ENCODE results near the gene LTC4S. TPM values are rescaled to one million over a fixed set of nuclear protein-coding genes. Genes with fewer than 3 reads are reported as not detected.
A peak's percentile ranks its signal among the peaks of the same experiment; 100 is the strongest.

Gene LTC4S
- total RNA-seq, 1 donor from 2014 or later = 1.5 TPM

DNA sequence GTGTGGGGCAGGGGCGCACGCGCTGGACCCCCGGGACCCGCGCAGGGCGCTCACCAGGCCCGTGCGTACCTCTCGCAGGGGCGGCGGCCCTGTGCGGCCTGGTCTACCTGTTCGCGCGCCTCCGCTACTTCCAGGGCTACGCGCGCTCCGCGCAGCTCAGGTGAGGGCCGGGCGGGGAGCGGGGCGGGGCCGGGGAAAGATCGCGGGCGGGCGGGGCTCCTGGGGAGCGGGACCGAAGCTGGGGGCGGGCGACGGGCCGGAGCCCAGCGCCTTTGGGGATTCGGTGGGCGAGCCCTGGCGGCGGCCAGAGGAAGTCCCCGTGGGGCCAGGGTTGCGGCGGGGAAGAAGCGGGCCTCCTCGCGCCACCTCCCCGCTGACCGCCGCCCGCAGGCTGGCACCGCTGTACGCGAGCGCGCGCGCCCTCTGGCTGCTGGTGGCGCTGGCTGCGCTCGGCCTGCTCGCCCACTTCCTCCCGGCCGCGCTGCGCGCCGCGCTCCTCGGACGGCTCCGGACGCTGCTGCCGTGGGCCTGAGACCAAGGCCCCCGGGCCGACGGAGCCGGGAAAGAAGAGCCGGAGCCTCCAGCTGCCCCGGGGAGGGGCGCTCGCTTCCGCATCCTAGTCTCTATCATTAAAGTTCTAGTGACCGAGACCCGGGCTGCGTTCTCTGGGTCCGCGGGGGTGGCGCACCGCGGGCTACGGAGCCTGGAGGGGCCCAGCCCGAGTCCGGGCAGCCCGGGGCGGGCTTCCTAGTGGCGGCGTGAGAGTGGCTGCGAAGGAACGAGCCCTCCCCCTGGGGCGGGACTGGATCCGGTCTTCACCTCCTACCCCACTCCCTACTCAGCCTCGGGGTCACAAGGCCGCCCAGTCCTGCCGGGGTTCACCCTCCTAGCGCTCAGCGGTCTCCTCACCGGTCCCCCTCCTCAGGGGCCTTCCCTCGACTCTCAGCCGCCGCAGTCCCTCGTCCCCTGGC, 2.4 kb downstream of the LTC4S start:
- peak; percentile 56 for DNase-seq

DNA sequence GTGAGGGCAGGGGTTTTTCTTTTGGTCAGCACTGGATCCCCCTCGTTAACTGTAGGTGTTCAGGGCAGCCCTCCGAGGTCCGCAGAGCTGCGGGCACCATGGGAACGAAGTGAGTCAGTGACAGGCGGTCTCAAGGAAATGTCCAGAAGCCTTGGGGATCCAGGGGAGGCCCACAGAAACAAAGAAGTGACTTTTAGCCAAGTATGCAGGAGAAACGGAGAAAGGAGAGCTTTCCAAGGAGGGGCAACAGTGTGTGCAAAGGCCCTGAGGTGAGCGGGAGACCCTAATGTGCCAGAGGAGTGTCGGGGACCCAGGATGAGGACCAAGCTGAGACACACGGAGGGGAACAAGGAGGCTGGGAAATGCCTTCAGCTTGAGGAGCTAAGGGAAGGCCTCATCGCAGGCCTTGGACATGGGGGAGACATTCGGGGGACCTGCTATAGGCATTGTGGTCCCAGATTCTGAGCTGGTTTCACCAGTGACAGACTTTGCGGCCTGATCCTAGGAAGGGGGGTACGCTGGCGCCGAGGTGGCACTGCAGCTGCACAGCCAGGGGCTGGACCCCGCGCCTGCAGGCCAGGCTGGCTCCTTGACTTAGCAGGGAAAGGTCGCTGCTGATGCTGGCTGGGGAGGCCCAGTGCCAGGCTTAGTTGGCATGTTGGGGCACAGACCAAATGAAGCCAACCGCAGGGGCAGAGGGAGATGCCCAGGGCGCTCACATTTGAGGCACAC, 3.3 kb downstream of the LTC4S start:
- DNase-seq = no peak

DNA sequence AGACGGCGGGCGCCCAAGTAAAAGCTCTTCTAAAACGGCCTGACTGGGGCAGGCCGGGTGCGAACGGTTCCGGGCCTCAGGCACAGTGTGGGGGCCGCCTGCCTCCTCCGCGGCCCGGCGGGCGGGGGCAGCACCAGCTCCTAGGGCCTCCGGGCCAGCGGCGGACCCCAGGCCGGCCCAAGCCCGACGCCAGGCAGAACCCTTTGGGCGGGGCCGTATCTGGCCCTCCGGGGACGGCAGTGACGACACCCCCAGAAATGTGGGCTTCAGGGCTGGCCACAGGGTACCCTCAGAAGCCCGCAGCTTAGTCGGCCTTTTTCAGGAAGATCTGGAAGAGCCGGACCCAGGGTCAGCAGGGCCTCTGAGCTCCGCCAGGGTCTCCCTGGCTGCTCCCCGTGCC, 4.0 kb downstream of the LTC4S start:
- DNase-seq = no peak

DNA sequence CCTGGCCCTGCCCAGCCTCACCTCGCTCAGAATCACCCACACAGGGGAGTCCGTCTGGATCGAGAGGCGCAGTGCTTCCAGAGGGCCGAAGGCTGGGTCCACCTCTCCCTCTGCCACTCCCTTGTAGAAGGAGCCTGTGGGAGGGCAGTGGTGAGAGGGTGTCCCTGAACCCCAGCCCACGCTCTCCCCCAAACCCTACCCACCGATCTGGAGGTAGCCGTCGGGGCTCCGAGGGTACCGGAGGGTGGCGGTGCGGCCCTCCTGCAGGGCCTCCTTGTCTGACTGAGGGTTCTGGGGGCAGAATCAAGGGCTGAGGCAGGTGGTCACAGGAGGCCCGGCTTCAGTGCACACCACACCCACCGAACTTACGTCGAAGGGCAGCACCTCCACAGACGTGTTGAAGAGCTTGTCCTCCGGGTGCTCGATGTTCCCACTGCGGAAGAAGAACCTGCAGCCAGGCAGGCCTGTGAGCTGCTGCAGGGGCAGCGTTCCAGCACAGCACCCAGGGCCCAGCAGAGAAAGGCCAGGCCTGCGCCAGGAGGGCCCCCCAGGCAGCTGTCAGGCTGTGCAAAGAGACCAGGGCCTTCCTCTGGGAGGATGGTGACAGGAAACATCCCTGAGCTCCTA, 4.5 kb downstream of the LTC4S start:
- no peak for DNase-seq

DNA sequence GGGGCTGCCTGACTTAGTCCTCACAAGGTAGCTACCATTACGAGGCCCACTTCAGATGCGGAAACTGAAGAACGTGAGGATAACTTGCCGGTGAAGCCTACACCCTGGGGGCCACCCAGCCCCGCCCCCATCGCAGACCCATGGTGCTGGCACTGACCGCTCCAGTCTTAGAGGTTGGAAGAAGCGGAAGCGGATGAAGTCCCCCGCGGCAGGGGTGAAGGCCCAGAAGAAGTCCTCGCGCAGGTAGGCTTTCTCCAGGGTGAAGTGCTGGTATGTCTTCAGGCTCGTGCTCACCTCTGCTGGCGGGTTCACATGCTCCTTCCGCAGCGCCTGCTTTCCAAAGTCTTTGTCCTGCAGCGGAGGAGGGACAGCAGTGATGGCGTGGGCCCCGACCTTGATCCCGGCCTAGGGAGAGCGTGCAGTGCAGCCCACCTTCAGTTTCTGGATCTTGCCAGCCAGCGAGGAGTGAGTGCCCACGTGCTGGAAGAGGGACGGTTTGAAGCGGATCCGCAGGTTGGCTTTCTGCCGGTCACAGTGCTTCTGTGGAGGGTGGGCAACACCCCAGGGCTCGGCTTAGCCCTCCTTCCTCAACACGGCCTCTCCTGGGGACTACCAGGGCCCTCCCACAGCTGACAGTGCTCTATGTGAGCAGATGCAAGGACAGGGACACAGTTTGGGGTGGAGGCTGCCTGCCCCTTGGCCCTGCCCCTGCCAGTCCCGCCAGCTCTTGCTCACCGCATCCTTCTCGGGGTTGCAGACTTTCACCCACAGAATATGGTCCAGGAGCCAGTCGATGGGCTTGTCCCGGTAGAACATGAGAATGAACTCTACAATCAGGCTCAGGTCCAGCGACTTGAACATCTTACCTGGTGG, 5.2 kb downstream of the LTC4S start:
- no peak for DNase-seq

DNA sequence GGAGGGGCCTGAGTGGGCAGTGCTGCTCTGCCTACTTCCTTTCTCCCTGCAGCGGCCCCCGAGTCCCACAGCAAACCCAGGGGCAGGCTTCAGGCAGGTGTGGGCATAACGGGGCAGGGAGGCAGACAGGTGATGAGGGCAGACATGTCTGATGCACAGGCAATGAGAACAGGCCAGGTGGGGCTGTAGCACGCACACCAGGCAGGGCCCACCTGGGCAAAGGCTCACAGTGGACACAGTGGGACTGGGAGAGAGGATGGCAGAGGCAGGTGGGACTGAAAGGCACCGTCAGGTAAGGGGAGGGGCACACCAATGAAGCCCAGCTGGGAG, 5.8 kb downstream of the LTC4S start:
- DNase-seq = no peak

DNA sequence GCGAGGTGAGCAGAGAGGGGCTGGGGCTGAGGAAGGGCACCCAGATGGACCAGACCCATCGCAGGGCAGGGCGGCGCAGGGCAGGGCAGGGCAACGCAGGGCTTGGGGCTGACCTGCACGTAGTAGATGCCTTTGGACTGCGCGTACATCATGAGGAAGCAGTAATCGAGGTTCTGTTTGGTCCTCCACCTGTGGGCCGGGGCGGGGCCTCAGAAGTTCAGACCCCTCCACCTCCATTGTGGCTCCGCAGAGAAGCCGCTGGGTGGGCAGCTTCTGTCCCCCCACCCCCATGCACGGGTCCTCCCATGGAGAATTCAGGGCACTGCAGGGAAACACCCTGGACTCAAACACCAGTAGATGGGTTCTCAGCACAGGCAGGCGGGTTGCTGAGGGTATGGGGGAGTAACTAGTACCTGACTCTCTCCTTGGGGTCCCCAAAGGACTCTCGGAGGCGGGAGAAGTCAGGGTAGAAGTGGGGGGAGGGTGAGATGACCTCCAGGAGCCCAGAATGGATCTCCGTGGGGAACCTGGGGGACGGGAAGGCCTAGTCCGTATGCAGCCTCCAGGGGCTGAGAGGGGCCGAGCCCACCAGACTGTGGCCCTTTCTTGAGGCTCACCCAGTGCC, 6.4 kb downstream of the LTC4S start:
- no peak for DNase-seq

DNA sequence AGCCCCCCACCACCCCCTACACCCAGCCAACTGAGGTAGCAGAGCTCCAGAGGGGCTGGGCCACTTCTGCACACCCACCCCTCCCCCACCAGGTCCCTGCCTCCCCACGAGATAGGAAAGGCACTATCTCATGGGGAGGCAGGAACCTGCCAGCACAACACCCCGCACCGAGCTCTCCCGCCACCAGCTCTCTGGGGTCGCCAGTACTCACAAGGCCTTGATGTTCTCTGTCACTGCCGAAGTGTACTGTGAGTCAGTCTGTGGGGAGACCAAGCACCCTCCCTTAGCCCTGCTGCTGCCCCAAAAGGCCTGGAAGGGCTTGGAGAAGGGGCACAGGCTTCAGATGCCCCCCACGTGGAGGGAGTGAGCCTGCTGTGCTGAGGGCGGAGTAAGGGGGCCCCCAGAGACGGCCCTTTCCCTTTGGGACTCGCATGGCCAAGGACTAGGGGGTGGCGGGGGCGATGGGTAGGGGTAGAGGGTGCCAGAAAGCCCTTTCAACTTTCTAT, 7.0 kb downstream of the LTC4S start:
- DNase-seq = no peak

DNA sequence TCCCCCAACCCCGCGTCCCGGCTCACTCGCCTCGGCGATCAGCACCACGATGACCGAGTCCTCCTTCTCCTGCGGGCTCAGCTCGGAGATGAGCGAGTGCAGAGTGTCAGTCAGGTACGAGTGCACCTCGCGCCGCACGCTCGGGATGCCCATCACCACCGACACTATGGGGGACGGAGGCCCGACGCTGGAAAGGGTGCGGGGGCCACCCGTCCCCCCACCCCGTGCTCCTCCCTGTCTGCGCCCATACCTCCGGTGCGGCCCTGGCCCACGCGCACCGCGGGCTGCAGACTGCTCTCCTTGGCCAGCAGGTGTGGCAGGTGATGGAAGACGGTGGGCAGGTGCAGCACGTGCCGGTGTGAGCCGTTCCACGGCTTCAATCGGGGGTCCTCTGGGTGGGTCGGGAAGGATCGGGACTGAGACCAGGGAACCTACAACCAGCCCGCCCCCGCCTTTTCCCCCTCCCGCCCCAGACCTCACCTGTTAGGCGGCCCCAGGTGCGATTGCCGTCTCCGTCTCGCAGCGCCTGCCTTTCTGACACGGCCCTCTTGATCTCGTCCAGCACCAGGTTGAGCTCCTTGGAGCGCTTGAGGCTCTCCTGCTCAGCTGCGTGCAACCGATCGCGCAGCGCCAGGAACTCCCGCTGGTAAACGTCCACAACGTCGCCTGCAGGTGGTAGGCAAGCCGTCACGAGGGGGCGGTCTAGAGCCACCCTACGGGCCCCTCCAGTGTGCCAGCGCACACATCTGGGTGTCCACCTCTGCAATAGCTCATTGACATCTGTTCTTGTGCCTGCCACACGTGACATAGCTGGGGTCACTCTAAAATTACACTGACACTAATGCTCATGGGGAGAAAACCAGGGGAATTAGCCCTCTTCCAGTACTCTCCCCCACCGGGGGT, 7.8 kb downstream of the LTC4S start:
- DNase-seq = no peak

DNA sequence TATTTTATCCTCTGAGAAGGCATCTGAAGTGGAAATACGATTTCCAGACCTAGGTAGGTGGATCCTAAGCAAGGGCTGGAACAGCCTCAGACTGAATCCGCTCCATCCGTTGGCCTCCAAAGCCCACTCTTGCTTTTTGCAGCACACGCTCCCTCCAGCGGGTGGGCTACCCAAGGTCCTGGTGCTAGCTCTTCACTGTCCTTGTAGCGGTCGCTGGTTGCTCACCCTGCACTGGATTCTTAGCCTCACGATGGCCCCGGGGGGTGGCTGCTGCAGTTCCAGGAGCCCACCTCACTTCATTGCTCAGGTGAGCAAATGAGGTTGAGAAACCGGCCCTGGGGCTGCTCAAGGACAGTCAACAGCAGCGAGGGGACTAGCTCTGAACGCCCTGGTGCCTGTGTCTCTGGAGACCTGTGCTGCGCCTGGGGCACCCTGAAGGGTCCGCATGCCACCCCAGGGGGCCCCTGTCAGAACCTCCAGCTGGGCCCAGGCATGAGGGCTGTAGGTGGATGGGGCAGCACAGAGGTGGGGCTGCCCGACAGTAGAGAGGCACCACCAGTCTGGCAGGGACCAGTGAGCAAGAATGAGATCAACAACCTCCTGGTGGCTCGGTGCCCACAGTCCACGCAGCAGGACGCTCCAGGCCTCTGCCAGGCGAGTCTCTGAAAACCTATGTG, 8.6 kb downstream of the LTC4S start:
- DNase-seq = no peak

DNA sequence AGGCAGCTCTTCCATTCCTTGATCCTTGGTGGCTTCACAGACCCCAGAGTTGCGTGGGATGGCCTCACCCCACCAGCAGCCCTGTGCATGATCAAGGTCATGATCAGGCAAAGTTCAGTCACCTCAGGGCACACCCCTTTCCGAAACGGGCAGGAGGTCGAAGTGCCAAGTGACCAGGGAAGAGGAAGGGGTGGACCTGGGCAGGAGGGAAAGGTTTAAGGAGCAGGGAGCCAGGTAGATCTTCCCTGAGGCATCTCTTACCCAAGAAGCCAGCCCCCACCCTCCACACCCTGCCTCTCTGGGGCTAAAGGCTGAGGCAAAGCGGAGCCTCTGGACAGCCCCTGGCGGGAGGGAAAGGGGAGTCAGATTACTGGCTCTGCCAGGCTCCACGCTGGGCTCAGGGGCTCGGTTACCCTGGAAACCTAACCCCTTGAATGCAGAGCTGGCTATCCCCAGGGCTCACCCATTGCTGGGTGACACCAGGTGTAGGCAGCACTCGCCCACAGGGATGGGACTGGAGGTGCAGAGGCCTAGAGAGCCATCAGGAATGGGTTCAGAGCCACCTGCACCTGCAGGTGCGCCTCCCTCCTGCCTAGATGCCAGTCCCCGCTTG, 9.3 kb downstream of the LTC4S start:
- DNase-seq = no peak

DNA sequence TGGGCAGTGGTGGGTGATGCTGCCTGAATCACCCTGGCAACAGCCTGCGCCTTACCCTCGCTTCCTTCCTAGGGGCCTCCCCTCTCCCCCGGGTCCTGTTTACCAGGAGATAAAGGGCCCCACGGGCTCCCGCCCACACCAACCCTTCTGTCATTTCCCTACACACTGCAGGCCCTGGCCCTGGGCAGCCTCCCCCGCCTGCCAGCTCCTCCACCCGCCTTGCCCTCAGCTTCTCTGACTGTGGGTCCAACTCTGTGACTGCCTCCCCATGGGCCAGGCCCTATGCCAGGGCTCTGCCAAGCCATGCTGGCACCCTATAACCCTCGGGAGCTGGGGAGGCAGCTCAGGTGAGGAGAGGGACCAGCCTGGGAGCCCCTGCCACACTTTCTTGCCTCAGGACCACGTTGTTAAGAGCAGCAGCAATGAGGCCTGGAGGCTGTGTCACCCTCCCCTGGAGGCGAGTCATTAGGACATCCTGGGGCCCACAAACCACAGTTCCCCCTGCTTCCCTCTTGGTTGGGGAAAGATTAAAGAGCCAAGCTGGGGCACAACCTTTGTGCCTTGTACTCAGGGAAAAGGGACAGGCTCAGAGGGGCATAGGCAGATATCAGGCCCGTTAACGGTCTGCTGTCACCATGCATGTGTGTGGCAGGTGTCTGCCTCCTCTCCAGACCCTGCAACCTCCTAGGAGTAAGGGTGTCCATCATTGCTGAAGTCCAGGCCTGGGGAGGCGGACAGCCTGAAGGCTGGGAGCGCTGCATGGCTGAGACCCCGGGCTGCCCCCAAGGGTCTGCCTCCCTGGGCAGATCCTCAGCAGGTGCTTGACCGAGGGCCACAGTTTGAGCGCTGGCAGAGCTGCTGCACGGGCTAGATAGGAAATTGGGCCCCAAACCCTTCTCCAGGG, 10.1 kb downstream of the LTC4S start:
- no peak for DNase-seq

DNA sequence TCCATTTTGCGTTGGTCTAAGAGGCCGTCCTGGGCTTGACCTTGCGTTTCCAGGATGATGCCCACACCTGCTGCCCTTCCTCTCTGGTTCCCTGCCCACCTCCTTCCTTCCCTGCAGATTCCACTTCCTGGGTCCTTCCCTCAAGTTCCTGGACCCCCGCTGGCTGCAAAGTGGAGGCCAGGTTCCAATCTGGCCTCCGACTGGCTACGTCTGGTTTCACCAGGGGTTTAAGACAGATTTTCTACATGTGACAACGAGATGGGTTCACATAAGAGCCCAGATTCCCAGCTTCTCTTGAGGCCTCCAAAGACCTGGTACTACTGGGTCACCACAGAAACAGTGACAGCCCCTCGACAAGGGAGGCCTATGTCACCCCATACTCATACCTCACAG, 10.8 kb downstream of the LTC4S start:
- no peak for DNase-seq

DNA sequence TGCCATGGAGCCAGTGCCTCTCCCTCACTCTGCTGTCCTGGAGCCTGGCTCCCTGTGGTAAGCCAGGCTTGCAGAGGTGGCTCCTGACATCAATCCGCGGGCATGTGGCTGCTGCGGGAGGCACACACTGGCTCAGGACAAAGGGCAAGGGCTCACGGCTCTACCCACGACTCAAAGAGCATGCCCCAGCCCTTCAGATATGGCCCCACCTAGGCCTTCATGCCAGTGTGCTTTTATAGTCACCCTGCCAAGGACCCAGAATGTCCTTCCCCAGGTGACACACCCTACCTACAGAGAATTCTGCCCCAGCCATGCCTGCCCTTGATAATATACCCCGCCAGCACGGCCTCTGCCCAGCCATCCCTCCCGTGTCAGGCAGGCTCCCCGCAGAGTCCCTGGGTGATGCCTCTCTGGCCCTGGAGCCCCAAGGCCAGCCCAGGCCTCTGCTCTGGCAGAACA, 11.3 kb downstream of the LTC4S start:
- DNase-seq = no peak

DNA sequence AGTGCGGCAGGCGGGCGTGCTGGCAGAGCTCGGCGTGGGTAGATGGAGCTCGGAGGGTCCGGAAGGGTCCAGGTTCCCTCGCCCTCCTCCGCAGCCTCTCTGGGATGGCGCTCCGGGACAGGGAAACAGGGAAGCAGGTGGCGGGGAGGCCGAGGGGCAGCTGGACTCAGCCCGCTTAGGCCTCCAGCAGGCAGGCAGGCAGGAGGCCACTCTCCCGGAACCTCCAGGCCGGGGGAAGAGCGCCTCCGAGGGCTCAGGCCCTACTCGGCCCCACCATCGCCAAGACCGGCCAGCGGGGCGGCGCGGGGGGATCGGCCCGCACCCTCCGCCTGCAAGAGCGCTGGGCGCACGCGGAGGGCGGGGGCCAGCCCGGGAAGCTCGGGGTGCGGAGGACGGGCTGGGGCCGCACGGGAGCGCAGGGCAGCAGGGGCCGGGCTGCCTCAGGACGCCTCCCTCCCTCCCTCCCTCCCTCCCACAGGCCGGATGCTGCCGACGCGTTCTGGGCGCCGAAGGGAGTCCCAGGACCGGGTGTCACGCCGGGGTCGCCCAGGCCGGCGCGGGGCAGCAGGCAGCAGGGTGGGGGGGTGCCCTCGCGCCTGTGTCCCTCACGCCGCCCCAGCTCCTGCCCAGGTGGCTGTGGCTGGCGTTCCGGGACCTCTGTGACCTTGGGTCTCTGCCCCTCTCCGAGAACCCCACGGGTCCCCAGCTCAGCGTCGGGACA, 11.9 kb downstream of the LTC4S start:
- no peak for DNase-seq

DNA sequence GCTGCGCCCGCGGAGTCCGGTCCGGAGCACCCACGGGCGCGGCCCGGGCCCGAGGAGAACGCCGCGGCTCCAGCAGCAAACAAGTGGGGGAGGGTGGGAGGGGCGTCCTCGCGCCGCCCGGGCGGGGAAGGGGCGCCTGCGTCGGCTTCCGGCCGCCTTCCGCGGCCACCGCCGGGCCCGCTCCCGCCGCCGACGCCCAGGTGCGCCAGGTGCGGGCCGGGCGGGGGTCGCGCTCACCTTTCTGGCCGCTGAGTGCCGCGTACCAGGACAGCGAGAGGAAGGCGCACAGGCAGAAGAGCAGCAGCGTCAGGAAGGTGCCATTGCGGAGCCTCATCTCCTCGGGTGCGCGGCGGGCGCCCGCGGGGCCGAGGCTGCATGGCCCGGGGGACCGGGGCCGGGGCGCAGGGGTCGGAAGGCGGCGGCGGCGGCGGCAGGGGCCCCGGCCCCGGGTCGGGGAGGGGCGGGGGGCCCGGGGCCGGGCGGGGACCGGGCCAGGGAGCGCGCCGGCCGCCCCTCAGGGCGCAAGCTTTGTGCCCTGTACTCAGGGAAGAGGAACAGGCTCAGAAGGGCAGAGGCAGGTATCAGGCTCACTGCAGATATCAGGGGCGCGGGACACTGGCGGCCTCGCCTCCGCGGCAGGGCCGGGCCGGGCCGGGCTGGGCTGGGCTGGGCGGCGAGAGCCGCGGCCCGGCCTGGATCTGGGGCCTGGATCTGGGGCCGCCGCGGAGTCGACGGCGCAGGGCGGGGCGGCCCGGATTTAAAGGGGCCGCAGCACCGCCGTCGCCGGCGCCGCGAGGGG, 12.7 kb downstream of the LTC4S start, which contains the start of gene MGAT4B:
Gene MGAT4B, minus strand, starts transcription at position 617 of the 799 bp plus-strand sequence. Its CDS starts 283 bp downstream, at position 334.
- DNase-seq = peak; percentile 50
